MM.1S (cell line): ENCODE data around the gene RIPOR2.

ENCODE experiments used
- DNase-seq: peaks from one replicate; pipeline ENCODE4 v3.0.0-alpha.2; 2015
- H2AFZ ChIP-seq: fragments of 300-600 bp; sonication (generic); 2 replicates; pipeline ENCODE4 v1.6.0; 2016; ENCODE audit warnings: antibody characterized with exemption, low read length
- H3F3A ChIP-seq: fragments of 300-600 bp; sonication (generic); 2 replicates; pipeline ENCODE4 v1.6.1; 2016; ENCODE audit warnings: mild to moderate bottlenecking, antibody characterized with exemption, low read length, moderate library complexity, mixed read lengths; ENCODE audit not compliant: insufficient read depth
- H3K27ac ChIP-seq: fragments of 300-600 bp; sonication (generic); 2 replicates; pipeline ENCODE4 v1.5.1; 2016; ENCODE audit warnings: mild to moderate bottlenecking, low read length
- H3K27me3 ChIP-seq: fragments of 300-600 bp; sonication (generic); replicated peaks from 2 replicates; pipeline ENCODE4 v1.6.0; 2016; ENCODE audit warnings: low read length; ENCODE audit not compliant: insufficient read depth
- H3K36me3 ChIP-seq: fragments of 300-600 bp; sonication (generic); replicated peaks from 2 replicates; pipeline ENCODE4 v1.6.1; 2016; ENCODE audit warnings: mild to moderate bottlenecking, low read length, mixed read lengths; ENCODE audit not compliant: insufficient read depth
- H3K4me1 ChIP-seq: fragments of 300-600 bp; sonication (generic); 2 replicates; pipeline ENCODE4 v1.6.1; 2016; ENCODE audit warnings: low read length, mixed read lengths
- H3K4me2 ChIP-seq: fragments of 300-600 bp; sonication (generic); 2 replicates; pipeline ENCODE4 v1.6.0; 2016; ENCODE audit warnings: low read depth, low read length
- H3K4me3 ChIP-seq: fragments of 300-600 bp; sonication (generic); 2 replicates; pipeline ENCODE4 v1.5.1; 2016; ENCODE audit warnings: low read length, mixed read lengths
- H3K79me2 ChIP-seq: fragments of 300-600 bp; sonication (generic); 2 replicates; pipeline ENCODE4 v1.6.1; 2016; ENCODE audit warnings: mixed run types, low read length, mixed read lengths
- H3K9ac ChIP-seq: fragments of 300-600 bp; sonication (generic); 2 replicates; pipeline ENCODE4 v1.6.1; 2016; ENCODE audit warnings: low read length, mixed read lengths
- H3K9me2 ChIP-seq: fragments of 300-600 bp; sonication (generic); replicated peaks from 2 replicates; pipeline ENCODE4 v1.6.1; 2016; ENCODE audit warnings: mild to moderate bottlenecking, low read length, mixed read lengths; ENCODE audit not compliant: insufficient read depth
- H3K9me3 ChIP-seq: fragments of 300-600 bp; sonication (generic); replicated peaks from 2 replicates; pipeline ENCODE4 v1.6.1; 2016; ENCODE audit warnings: mild to moderate bottlenecking, low read length, mixed read lengths; ENCODE audit not compliant: insufficient read depth
- H4K20me1 ChIP-seq: fragments of 300-600 bp; sonication (generic); 2 replicates; pipeline ENCODE4 v1.6.1; 2016; ENCODE audit warnings: mild to moderate bottlenecking, low read length, moderate library complexity, mixed read lengths; ENCODE audit not compliant: insufficient read depth
- EZH2 ChIP-seq: fragments of 300-600 bp; sonication (generic); optimal IDR thresholded peaks from 2 replicates; pipeline ENCODE3; 2017; ENCODE audit warnings: low read depth, mild to moderate bottlenecking, antibody characterized with exemption, low read length, mixed read lengths
- EZH2phosphoT487 ChIP-seq: fragments of 300-600 bp; sonication (generic); IDR thresholded peaks from 2 replicates; pipeline ENCODE4 v1.6.1; 2018; ENCODE audit warnings: antibody characterized with exemption, low read length
- TF ChIP-seq, protein P1 (sequence below): fragments of 300-600 bp; sonication (generic); IDR thresholded peaks from 2 replicates; pipeline ENCODE4 v1.5.1; 2016; ENCODE audit warnings: antibody characterized with exemption, low read length, mixed read lengths

RIPOR2 gene

DNA sequence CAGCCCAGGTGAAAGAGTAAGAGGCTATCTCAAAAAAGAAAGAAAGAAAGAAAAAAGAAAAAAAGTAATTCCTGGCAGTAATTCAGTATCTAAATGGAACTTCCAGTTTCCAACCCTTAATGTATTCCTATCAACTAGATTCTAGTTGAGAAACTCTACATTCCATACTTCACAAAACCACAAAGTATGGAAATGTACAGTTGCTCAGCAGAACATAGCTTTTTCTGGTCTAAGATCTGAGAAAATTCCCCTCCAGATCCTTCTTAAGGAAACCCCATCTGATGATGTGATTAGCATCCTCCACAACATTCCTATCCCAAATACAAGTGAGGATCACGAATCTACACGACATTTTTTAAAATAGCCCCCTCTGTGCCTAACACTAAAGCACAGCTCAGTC lies 140.7 kb downstream of the RIPOR2 start:
- DNase-seq, result no peak
- Histone ChIP-seq H3F3A (no peaks in the 10 kb centered on the region), H3K27me3 (no peaks in the 10 kb centered on the region), H2AFZ (no peak overlapping the region), H4K20me1 (no peaks in the 10 kb centered on the region), H3K4me3 (no peak overlapping the region), H3K9me3 (no peaks in the 10 kb centered on the region), H3K36me3 (no peaks in the 10 kb centered on the region), H3K9ac (no peak overlapping the region), H3K4me2 (no peak overlapping the region), H3K9me2 (no peaks in the 10 kb centered on the region), H3K27ac (no peak overlapping the region), H3K79me2 (no peaks in the 10 kb centered on the region), H3K4me1 (no peaks in the 10 kb centered on the region)
- no peak for TF ChIP-seq EZH2phosphoT487

DNA sequence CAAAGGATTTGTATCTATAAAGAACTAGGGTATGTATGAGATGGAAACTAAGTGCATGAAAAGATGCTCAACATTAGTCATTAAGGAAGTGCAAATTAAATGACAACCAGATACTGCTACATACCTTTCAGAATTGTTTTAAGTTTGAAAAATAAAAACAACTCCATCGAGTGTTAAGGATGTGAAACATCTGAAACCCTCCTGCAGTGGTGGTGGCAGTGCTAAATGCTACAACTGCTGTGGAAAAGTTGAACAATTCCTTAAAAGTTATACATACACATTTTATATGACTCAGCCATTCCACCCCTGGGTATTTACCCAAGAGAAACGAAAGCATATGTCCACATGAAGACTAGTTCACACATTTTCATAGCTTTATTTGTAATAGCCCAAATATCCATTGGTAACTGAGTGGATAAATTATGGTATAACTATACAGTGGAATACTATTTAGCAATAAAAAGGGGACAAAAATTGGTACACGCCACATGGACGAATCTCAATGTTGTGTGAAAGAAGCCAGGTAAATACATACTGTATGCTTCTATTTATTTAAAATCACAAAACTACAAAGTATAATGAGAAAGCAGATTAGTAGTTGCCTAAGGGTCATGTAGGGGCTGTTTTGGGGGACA lies 147.6 kb downstream of the RIPOR2 start:
- Histone ChIP-seq H3K4me2 (no peak overlapping the region), H4K20me1 (no peaks in the 10 kb centered on the region), H3K9me3 (no peaks in the 10 kb centered on the region), H3K9ac (no peak overlapping the region), H3K9me2 (no peaks in the 10 kb centered on the region), H3K36me3 (peaks cover 19% of the 10 kb centered on the region), H3K79me2 (no peaks in the 10 kb centered on the region), H3F3A (0 out of 2 replicates have a peak, but pooled peaks cover 4% of the 10 kb centered on the region), H2AFZ (no peak overlapping the region), H3K4me3 (no peak overlapping the region), H3K27me3 (no peaks in the 10 kb centered on the region), H3K27ac (no peak overlapping the region), H3K4me1 (no peaks in the 10 kb centered on the region)
- no peak for TF ChIP-seq EZH2phosphoT487
- no peak for DNase-seq

DNA sequence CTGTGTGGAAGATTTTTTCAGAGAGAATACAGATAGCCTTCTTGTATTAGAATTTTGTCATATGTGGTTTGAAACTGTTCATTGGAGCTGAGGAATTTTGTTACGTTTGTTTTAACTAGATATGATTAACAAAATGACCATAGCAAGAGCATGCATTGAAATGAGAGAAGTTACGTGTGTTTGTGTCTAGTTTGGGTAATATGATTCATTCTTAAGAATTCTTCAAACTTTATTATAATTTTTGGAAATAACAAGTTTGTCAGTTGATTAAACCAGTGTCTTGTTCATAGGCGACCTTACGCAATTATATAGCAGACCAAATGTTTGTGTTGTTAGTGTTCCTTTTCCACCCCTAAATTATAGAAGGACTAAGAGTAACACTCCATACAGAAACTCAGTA lies 155.6 kb downstream of the RIPOR2 start:
- peaks cover 69% of the 10 kb centered on the region for H3K79me2 ChIP-seq
- TF ChIP-seq, protein P1, sequence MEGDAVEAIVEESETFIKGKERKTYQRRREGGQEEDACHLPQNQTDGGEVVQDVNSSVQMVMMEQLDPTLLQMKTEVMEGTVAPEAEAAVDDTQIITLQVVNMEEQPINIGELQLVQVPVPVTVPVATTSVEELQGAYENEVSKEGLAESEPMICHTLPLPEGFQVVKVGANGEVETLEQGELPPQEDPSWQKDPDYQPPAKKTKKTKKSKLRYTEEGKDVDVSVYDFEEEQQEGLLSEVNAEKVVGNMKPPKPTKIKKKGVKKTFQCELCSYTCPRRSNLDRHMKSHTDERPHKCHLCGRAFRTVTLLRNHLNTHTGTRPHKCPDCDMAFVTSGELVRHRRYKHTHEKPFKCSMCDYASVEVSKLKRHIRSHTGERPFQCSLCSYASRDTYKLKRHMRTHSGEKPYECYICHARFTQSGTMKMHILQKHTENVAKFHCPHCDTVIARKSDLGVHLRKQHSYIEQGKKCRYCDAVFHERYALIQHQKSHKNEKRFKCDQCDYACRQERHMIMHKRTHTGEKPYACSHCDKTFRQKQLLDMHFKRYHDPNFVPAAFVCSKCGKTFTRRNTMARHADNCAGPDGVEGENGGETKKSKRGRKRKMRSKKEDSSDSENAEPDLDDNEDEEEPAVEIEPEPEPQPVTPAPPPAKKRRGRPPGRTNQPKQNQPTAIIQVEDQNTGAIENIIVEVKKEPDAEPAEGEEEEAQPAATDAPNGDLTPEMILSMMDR, result no peak
- TF ChIP-seq EZH2phosphoT487 (no peak), EZH2 (no peak)
- H3K27ac ChIP-seq, result no peak overlapping the region
- H3K4me1 ChIP-seq, result peaks cover 17% of the 10 kb centered on the region; the same call in 1 of the 2 replicates
- no peak for DNase-seq
- H3K9me3 ChIP-seq, result no peaks in the 10 kb centered on the region
- H3F3A ChIP-seq, result 0 out of 2 replicates have a peak, but pooled peaks cover 10% of the 10 kb centered on the region
- no peak overlapping the region for H3K9ac ChIP-seq
- no peaks in the 10 kb centered on the region for H3K27me3 ChIP-seq
- no peak overlapping the region for H3K4me3 ChIP-seq
- no peak overlapping the region for H3K4me2 ChIP-seq
- peaks cover 23% of the 10 kb centered on the region for H4K20me1 ChIP-seq
- H3K9me2 ChIP-seq, result no peaks in the 10 kb centered on the region
- peaks cover 16% of the 10 kb centered on the region for H3K36me3 ChIP-seq
- H2AFZ ChIP-seq, result no peak overlapping the region

DNA sequence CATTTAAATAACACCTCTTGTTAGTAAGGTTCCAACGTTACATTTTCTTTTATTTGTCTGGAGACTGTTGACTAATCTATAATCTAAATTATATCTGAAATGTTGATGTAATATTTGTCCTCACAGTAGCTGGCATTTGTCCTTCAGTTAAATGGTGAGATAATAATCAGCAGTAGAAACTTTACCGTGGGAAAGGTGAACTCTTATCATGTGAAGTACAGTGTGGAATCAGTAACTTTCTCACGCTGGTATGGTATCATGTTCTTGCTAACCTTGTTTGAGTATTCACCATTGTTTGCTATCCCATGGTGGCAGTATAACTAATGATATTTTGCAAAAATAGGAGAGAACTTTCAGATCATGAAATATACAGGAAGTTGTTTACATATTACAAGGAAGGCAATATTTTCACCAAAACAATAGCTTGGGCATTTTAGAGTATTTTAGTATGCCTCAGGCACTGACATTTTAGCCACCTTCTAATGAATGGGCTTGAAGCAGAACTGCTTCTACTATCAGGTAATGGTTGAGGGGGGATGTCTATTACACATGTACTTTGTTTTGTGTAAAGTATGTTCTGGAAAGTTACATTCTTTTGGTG lies 156.2 kb downstream of the RIPOR2 start:
- TF ChIP-seq EZH2phosphoT487 (no peak), EZH2 (no peak)
- TF ChIP-seq, protein P1, result no peak
- Histone ChIP-seq H3K79me2 (peaks cover 70% of the 10 kb centered on the region), H2AFZ (no peak overlapping the region), H3F3A (peaks cover 16% of the 10 kb centered on the region; the same call in 1 of the 2 replicates), H3K9ac (no peak overlapping the region), H3K9me3 (no peaks in the 10 kb centered on the region), H3K27me3 (no peaks in the 10 kb centered on the region), H3K4me1 (peaks cover 17% of the 10 kb centered on the region; the same call in 1 of the 2 replicates), H3K9me2 (no peaks in the 10 kb centered on the region), H3K4me2 (no peak overlapping the region), H3K27ac (no peak overlapping the region), H3K4me3 (no peak overlapping the region), H4K20me1 (peaks cover 23% of the 10 kb centered on the region), H3K36me3 (peaks cover 11% of the 10 kb centered on the region)
- no peak for DNase-seq
